GM23338 (cell line): ENCODE results near the gene POC1B. TPM values are rescaled to one million over a fixed set of nuclear protein-coding genes. Genes with fewer than 3 reads are reported as not detected.

Source experiments
- ATAC-seq: fragments of 200-7000 bp; cut with Tn5 transposase; 3 replicates; pipeline ENCODE4 v1.9.1; 2020
- DNase-seq: peaks from one replicate; pipeline ENCODE4 v3.0.0-alpha.2; 2015; ENCODE audit warnings: low spot score
- H2AFZ ChIP-seq: fragments of 200-600 bp; sonication (generic); 2 replicates; pipeline ENCODE4 v1.8.0; 2016; ENCODE audit warnings: antibody characterized with exemption, mild to moderate bottlenecking, moderate library complexity
- H3F3A ChIP-seq: fragments of 200-600 bp; sonication (generic); replicated peaks from 2 replicates; pipeline ENCODE4 v1.8.0; 2017; ENCODE audit warnings: antibody characterized with exemption, mixed run types, low read depth
- H3K27ac ChIP-seq: fragments of 200-600 bp; sonication (generic); 2 replicates; pipeline ENCODE4 v1.6.1; 2016; ENCODE audit warnings: low read depth
- H3K27me3 ChIP-seq: fragments of 200-600 bp; sonication (generic); 2 replicates; pipeline ENCODE4 v1.8.0; 2016; ENCODE audit warnings: mild to moderate bottlenecking, mixed run types, moderate library complexity; ENCODE audit not compliant: insufficient read depth
- H3K36me3 ChIP-seq: fragments of 200-600 bp; sonication (generic); 2 replicates; pipeline ENCODE4 v1.8.0; 2016; ENCODE audit warnings: mild to moderate bottlenecking; ENCODE audit not compliant: insufficient read depth
- H3K4me1 ChIP-seq: fragments of 200-600 bp; sonication (generic); 2 replicates; pipeline ENCODE4 v1.8.0; 2016; ENCODE audit warnings: mild to moderate bottlenecking, moderate library complexity; ENCODE audit not compliant: insufficient read depth
- H3K4me2 ChIP-seq: fragments of 200-600 bp; sonication (generic); 2 replicates; pipeline ENCODE4 v1.7.1; 2017; ENCODE audit warnings: mixed run types
- H3K4me3 ChIP-seq: fragments of 200-600 bp; sonication (generic); 2 replicates; pipeline ENCODE4 v1.6.1; 2016; ENCODE audit warnings: mixed run types
- H3K79me2 ChIP-seq: fragments of 200-600 bp; sonication (generic); replicated peaks from 2 replicates; pipeline ENCODE4 v1.8.0; 2017; ENCODE audit warnings: mild to moderate bottlenecking; ENCODE audit not compliant: insufficient read depth
- H3K9me2 ChIP-seq: fragments of 200-600 bp; sonication (generic); 2 replicates; pipeline ENCODE4 v1.8.0; 2017; ENCODE audit not compliant: insufficient read depth
- H4K20me1 ChIP-seq: fragments of 200-600 bp; sonication (generic); replicated peaks from 2 replicates; pipeline ENCODE4 v1.8.0; 2017; ENCODE audit warnings: mild to moderate bottlenecking; ENCODE audit not compliant: insufficient read depth
- H3K27ac Mint-ChIP-seq: 2 replicates; pipeline ENCODE4 v1.8.0; 2020; ENCODE audit warnings: inconsistent platforms, mild to moderate bottlenecking, moderate library complexity, mixed read lengths
- H3K27me3 Mint-ChIP-seq: 3 replicates; pipeline ENCODE4 v1.8.0; 2022; ENCODE audit warnings: low read depth, mild to moderate bottlenecking, moderate library complexity, mixed read lengths, inconsistent platforms; ENCODE audit not compliant: insufficient read depth, poor library complexity
- H3K36me3 Mint-ChIP-seq: 3 replicates; pipeline ENCODE4 v1.8.0; 2021; ENCODE audit warnings: low read depth, mild to moderate bottlenecking, inconsistent platforms, moderate library complexity, mixed read lengths
- H3K4me1 Mint-ChIP-seq: 3 replicates; pipeline ENCODE4 v1.8.0; 2020; ENCODE audit warnings: mild to moderate bottlenecking, inconsistent platforms, mixed read lengths
- H3K4me3 Mint-ChIP-seq: 3 replicates; pipeline ENCODE4 v1.8.0; 2021; ENCODE audit warnings: moderate library complexity, mild to moderate bottlenecking, inconsistent platforms, mixed read lengths
- H3K9me3 Mint-ChIP-seq: 3 replicates; pipeline ENCODE4 v1.8.0; 2020; ENCODE audit warnings: moderate library complexity, mild to moderate bottlenecking, inconsistent platforms, mixed read lengths
- CREB1 ChIP-seq: fragments of 250-450 bp; sonication (Bioruptor Pico); IDR thresholded peaks from 2 replicates; pipeline ENCODE4 v1.5.0; 2020; ENCODE audit warnings: low read depth, mild to moderate bottlenecking, moderate library complexity
- CTCF ChIP-seq, 2 experiments: fragments of 200-600 bp in 1 of 2; sonication (generic) in 1 of 2; conservative IDR thresholded peaks; 2 replicates each; pipeline versions ENCODE4 v1.5.1 to v1.6.1; 2016 to 2017; ENCODE audit warnings: antibody characterized with exemption in 2 of 2, low read depth in 2 of 2, mild to moderate bottlenecking in 2 of 2, moderate library complexity in 1 of 2
- ETS1 ChIP-seq: IDR thresholded peaks from 2 replicates; pipeline ENCODE4 v1.6.1; 2016; ENCODE audit warnings: antibody characterized with exemption
- EZH2 ChIP-seq: fragments of 200-600 bp; sonication (generic); IDR thresholded peaks from one replicate; pipeline ENCODE4 v1.8.0; 2017; ENCODE audit warnings: antibody characterized with exemption, mild to moderate bottlenecking, low read depth; ENCODE audit not compliant: unreplicated experiment
- EZH2phosphoT487 ChIP-seq: fragments of 200-600 bp; sonication (generic); IDR thresholded peaks from one replicate; pipeline ENCODE4 v1.8.1; 2018; ENCODE audit warnings: antibody characterized with exemption; ENCODE audit not compliant: unreplicated experiment
- NANOG ChIP-seq: IDR thresholded peaks from 2 replicates; pipeline ENCODE4 v1.6.1; 2016; ENCODE audit warnings: antibody characterized with exemption, borderline replicate concordance
- POLR2AphosphoS5 ChIP-seq: IDR thresholded peaks from 2 replicates; pipeline ENCODE4 v1.6.1; 2016; ENCODE audit warnings: antibody characterized with exemption, low read depth
- REST ChIP-seq: IDR thresholded peaks from one replicate; pipeline ENCODE4 v1.6.1; 2018; ENCODE audit warnings: antibody characterized with exemption; ENCODE audit not compliant: unreplicated experiment
- STAT1 ChIP-seq: IDR thresholded peaks from one replicate; pipeline ENCODE4 v1.6.1; 2016; ENCODE audit warnings: antibody characterized with exemption; ENCODE audit not compliant: unreplicated experiment
- ZNF114 ChIP-seq: fragments of 250-450 bp; sonication (Bioruptor Pico); IDR thresholded peaks from 2 replicates; pipeline ENCODE4 v1.5.0; 2020; ENCODE audit warnings: mild to moderate bottlenecking, moderate library complexity
- ZNF331 ChIP-seq: fragments of 250-450 bp; sonication (Bioruptor Pico); IDR thresholded peaks from 2 replicates; pipeline ENCODE4 v1.5.0; 2020; ENCODE audit warnings: low read depth, mild to moderate bottlenecking, moderate library complexity
- ZNF462 ChIP-seq: fragments of 250-450 bp; sonication (Bioruptor Pico); IDR thresholded peaks from 2 replicates; pipeline ENCODE4 v1.5.0; 2020; ENCODE audit warnings: mild to moderate bottlenecking, moderate library complexity
- polyA plus RNA-seq: library from polyadenylated mRNA; unstranded; fragments of >200 nt; fragmentation: Nextera tagmentation; extraction: Ambion mirVana; gene quantifications from 2 replicates; pipeline ENCODE4 v1.2.1, GENCODE V29; 2016
- total RNA-seq: library from RNA; depleted of rRNA; stranded (reverse); fragments of >200 nt; shearing (Covaris generic); gene quantifications from 2 replicates; pipeline ENCODE4 v1.2.3, GENCODE V29; 2014

POC1B gene
- total and polyA plus RNA-seq, 2 experiments from 2014 or later: 11.8 to 17.5 TPM

GRCh38 chr12:89372584-89373370 is 153.1 kb downstream of the POC1B start:
- Histone ChIP-seq H3K4me3 (no peak overlapping the region), H3K27me3 (no peaks in the 10 kb centered on the region), H3K36me3 (no peaks in the 10 kb centered on the region), H3K4me1 (peaks cover 14% of the 10 kb centered on the region), H3F3A (no peaks in the 10 kb centered on the region), H3K9me2 (0 out of 2 replicates have a peak, but pooled peaks cover 7% of the 10 kb centered on the region), H3K79me2 (no peaks in the 10 kb centered on the region), H3K27ac (peak overlapping the region; percentile 19; the same call in 1 of the 2 replicates), H2AFZ (no peak overlapping the region; the same call in 1 of the 2 replicates), H4K20me1 (no peaks in the 10 kb centered on the region), H3K4me2 (no peak overlapping the region)
- peak; percentile 81 for ATAC-seq
- Mint-ChIP-seq H3K27ac (no peak overlapping the region), H3K27me3 (peaks cover 2% of the 10 kb centered on the region), H3K4me1 (peaks cover 28% of the 10 kb centered on the region), H3K36me3 (peaks cover under 1% of the 10 kb centered on the region; the same call in 1 of the 3 replicates), H3K9me3 (no peaks in the 10 kb centered on the region), H3K4me3 (no peak overlapping the region)
- TF ChIP-seq NANOG (no peak), CREB1 (CRISPR knock-in tag) (no peak), ZNF331 (no peak), ZNF114 (no peak), EZH2 (no peak), CTCF (conservative IDR thresholded peaks at IDR 0.05; ENCODE audit: low read depth in 2 of 2) (no peak), ZNF462 (CRISPR knock-in tag) (no peak), REST (no peak), STAT1 (no peak), POLR2AphosphoS5 (no peak), ETS1 (no peak), EZH2phosphoT487 (no peak)
- DNase-seq: peak; percentile 37
